T47D (cell line): ENCODE measurements around the gene TPPP2.

Source experiments
- DNase-seq, 2 experiments: peaks; one replicate each; pipeline versions ENCODE4 v3.0.0 to v3.0.0-alpha.2; 2011 to 2012; ENCODE audit warnings: low read depth in 1 of 2, low spot score in 1 of 2
- JUND ChIP-seq: IDR thresholded peaks from 2 replicates; pipeline ENCODE4 v1.6.1; 2012; ENCODE audit warnings: low read depth
- in situ Hi-C: cut with HindIII; loops from 2 replicates; pipeline ENCODE4 v1.10.0; 2016; ENCODE audit warnings: low sequenced_read_pairs, low pct_unique_long_range_greater_than_20kb

Gene TPPP2

DNA sequence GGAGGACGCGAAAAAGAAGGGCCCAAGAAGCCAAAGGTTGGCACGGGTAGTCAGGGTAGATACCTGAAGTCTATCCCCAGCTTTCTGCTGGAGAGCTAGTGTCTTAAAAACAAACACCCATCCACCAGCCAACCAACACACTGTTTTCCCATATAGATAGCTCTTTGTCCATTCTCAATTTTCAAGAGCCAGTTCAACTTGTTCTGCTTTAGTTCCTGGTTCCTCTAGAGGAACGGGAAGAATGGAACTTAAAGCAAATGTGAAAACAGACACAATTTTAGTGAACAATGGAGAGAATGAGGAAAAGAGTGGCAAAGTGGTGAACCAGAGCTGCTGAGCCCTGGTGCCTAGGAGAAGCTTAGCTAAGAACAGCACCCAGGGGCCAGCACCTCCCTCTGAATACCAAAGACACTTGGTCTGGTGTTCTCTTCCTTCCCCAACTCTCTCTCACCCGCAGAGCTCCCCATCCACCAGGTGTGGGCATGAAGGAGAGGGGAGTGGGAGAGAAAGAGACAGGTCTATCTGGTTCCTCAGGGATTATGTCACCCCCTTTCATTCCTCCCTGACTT lies 9.0 kb upstream of the TPPP2 start:
- in situ Hi-C loops, result no loop called here
- TF ChIP-seq JUND, result no peak
- DNase-seq, result peak in 1 of 2 experiments; percentile 56

- in situ Hi-C loops, result no loop called here
- no peak for DNase-seq
- no peak for TF ChIP-seq JUND
Observed at GRCh38 chr14:21022686-21023085, 7.3 kb upstream of the TPPP2 start.

- no peak for TF ChIP-seq JUND
- in situ Hi-C loops, result no loop called here
- no peak for DNase-seq
Observed at GRCh38 chr14:21023174-21023573, 6.8 kb upstream of the TPPP2 start.

- no peak for DNase-seq
- in situ Hi-C loops, result no loop called here
- no peak for TF ChIP-seq JUND
Observed at GRCh38 chr14:21023817-21024584, 6.0 kb upstream of the TPPP2 start.

- in situ Hi-C loops, result no loop called here
- no peak for TF ChIP-seq JUND
- peak; percentile 71 to 84 for DNase-seq
Observed at GRCh38 chr14:21024585-21025370, 5.2 kb upstream of the TPPP2 start, which contains the start of gene NDRG2. TSS of gene NDRG2 (minus strand) at chr14:21025061. CDS start at chr14:21023315, 1,746 bp downstream.

DNA sequence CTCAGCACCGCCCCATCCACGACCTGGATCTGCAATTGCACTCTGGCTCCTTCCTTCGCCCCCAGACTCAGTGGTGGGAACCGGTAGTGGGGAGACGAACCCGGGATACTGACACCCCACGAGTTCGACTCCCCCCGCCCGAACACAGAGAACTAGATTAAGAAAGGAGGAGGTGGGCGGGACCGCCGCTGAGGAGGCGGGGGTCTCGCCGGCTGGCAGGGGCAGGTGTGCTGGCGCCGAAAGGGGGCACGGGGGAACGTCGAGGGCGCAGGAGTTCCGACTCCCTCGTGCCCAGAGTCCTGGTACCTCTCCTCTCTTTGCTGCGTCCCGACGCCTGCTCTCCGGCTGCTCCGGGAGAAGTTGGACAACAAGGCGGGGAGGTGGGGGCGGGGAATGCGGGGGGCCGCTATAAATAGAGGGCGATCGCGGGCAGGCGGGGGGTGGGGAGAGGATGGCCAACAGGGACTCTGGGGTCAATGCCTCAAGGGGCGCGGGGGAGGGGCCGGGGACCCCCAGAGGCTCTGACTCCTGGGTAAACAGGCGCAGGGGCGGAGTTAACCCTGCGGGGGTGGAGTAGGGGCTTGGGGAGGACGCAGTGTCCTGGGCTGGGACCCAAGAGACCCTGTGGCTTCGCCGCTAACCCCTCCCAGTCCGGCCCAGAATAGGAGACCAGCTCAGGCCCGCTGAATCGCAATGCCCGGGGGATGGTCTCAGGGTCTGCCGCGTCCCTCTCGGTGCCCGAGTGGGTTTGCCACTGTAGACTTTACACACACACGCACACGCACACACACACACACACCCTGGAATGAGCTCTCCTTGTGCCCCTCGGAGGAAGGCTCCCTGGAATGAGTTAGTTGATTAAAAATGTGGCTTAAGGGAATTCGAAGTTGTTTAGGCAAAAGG lies 4.4 kb upstream of the TPPP2 start:
- DNase-seq, result no peak
- in situ Hi-C loops, result no loop called here
- TF ChIP-seq JUND, result no peak

DNA sequence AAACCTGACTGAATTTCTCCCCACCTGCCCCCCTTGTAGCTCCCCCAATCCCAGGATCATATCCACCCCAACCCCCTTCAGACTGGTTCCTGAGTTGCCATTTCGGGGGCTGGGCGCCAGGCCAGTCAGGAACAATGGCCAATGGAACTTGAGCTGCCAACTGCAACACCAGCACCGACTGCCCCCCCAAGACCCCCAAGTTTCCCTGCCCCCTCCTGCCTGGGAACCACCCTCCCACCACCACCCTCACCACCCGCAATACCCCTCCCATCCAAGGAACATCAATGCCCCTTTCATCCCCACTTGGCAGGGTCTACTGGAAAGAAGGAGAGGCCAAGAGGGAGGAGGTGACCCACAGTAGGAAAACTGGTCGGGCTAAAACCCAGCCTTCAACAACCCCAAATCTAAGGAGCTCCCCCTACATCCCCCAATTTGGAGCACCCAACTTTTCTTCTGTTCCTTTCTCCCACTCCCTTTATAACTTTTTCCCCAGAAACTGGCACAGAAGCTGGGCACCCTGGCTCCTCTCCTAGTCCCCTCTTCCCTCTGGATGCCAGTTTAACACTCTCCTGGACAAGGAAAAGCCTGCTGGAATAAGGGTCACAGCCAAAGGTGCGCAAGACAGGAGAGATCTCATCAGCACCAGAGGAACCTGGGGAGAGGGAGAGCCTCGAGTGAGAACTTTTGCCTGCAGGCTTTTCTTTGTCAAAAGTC lies 3.6 kb upstream of the TPPP2 start:
- in situ Hi-C loops, result no loop called here
- no peak for DNase-seq
- TF ChIP-seq JUND, result no peak

DNA sequence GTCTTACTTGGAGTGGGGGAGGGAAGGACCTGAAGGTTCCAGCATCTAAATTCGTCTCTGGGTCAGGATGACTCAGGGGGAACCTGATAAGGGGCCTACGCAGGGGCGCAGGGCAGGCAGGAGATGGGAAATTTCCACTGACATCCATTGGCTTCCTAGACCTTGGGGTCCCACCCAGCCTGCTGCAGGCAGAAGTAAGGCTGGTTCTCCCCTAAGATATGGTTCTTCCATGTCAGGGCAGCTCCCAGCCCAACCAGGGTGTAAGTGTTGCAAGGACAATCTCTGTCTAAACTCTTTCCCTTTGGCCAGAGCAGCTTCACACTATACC lies 3.1 kb upstream of the TPPP2 start:
- DNase-seq, result no peak
- in situ Hi-C loops, result no loop called here
- TF ChIP-seq JUND, result no peak

- in situ Hi-C loops, result no loop called here
- DNase-seq, result no peak
- no peak for TF ChIP-seq JUND
Observed at GRCh38 chr14:21030531-21030930, 514 bp downstream of the TPPP2 start.

- in situ Hi-C loops, result no loop called here
- no peak for DNase-seq
- no peak for TF ChIP-seq JUND
Observed at GRCh38 chr14:21032326-21033132, 2.5 kb downstream of the TPPP2 start.

DNA sequence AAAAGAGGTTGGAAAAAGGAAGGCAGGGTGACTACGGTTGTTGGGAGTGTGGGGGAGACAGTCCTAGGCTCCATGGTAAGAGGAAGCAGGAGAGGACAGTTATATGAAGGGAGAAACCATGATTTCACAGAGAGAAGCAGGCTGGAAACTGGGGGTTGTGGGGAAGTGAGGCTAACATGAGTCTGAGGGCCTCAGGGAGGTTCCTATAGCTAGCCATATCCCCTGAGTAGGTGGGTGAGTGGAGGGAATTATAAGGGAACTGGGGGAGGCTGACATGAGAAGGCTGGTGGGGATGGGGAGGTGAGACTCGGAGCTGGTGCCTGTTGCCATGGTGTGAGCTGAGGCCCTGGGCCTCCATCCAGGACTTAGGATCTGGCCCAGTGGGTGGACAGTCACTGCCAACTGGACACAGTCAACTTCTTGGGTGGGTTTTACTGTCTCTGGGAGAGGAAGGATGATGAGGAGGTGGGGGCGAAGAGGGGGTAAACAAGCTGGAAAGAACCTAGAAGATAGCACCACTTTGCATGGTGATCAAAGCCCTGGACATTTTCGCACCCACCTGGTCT lies 3.2 kb downstream of the TPPP2 start:
- in situ Hi-C loops, result no loop called here
- TF ChIP-seq JUND, result no peak
- no peak for DNase-seq
